ENCODE data around the gene KCNMA1.

The KCNMA1 gene

DNA sequence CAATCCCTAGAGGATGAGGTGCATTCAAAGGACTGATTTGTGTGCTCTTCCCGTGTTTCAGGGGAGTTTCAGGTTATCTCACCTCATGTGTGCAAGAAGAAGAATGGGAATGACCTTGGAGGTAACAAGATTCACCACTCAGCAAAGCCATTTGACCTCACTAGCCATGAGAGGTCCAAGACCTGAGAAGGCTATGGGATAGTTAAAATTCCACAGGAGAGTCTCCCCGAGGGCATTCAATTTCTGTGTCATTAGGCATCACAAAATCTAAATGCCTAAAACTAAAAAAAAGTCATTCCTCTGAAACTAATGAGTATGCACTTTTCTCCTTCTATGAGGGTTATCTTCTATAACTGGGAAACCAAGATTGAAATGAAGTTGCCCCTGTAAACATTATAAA lies 433.4 kb downstream of the KCNMA1 start:
- TF ChIP-seq FOXM1 (IDR thresholded peaks at IDR 0.05; ENCODE audit: borderline replicate concordance, low read depth) (no peak), NFIC (IDR thresholded peaks at IDR 0.05) (no peak), TCF12 (IDR thresholded peaks at IDR 0.05; ENCODE audit: low read depth) (no peak), RAD21 (IDR thresholded peaks at IDR 0.05; ENCODE audit: low read depth) (no peak), YY1 (IDR thresholded peaks at IDR 0.05; ENCODE audit: low read depth) (no peak), TEAD4 (IDR thresholded peaks at IDR 0.05) (no peak)
- TF ChIP-seq, protein P1, sequence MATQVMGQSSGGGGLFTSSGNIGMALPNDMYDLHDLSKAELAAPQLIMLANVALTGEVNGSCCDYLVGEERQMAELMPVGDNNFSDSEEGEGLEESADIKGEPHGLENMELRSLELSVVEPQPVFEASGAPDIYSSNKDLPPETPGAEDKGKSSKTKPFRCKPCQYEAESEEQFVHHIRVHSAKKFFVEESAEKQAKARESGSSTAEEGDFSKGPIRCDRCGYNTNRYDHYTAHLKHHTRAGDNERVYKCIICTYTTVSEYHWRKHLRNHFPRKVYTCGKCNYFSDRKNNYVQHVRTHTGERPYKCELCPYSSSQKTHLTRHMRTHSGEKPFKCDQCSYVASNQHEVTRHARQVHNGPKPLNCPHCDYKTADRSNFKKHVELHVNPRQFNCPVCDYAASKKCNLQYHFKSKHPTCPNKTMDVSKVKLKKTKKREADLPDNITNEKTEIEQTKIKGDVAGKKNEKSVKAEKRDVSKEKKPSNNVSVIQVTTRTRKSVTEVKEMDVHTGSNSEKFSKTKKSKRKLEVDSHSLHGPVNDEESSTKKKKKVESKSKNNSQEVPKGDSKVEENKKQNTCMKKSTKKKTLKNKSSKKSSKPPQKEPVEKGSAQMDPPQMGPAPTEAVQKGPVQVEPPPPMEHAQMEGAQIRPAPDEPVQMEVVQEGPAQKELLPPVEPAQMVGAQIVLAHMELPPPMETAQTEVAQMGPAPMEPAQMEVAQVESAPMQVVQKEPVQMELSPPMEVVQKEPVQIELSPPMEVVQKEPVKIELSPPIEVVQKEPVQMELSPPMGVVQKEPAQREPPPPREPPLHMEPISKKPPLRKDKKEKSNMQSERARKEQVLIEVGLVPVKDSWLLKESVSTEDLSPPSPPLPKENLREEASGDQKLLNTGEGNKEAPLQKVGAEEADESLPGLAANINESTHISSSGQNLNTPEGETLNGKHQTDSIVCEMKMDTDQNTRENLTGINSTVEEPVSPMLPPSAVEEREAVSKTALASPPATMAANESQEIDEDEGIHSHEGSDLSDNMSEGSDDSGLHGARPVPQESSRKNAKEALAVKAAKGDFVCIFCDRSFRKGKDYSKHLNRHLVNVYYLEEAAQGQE (IDR thresholded peaks at IDR 0.05; ENCODE audit: low read depth), result no peak

DNA sequence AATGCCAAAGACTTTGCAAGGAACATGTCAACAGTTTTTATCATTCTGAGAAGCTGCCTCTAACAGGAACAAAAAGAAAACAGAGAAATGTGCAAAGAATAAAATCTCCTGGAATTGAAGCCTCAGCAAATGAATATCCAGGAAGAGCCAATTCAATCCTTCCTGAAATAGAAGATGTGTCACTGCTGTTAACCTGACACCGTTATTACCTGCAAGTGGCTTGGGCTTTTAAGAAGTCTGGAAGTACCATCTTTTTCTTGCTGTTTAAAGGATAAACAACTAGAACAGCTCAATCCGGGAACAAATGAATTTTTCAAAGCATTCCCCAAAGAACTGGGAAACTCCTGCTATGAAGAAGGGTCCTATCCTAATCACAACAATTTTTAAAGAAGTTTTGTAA lies 434.8 kb downstream of the KCNMA1 start:
- TF ChIP-seq CEBPB (IDR thresholded peaks at IDR 0.05) (no peak), FOXM1 (IDR thresholded peaks at IDR 0.05; ENCODE audit: borderline replicate concordance, low read depth) (no peak), EP300 (IDR thresholded peaks at IDR 0.05; ENCODE audit: borderline replicate concordance) (no peak), CREB1 (IDR thresholded peaks at IDR 0.05; ENCODE audit: low read depth) (no peak), RAD21 (IDR thresholded peaks at IDR 0.05; ENCODE audit: low read depth) (no peak), TAF1 (IDR thresholded peaks at IDR 0.05; ENCODE audit: low read depth) (no peak)

DNA sequence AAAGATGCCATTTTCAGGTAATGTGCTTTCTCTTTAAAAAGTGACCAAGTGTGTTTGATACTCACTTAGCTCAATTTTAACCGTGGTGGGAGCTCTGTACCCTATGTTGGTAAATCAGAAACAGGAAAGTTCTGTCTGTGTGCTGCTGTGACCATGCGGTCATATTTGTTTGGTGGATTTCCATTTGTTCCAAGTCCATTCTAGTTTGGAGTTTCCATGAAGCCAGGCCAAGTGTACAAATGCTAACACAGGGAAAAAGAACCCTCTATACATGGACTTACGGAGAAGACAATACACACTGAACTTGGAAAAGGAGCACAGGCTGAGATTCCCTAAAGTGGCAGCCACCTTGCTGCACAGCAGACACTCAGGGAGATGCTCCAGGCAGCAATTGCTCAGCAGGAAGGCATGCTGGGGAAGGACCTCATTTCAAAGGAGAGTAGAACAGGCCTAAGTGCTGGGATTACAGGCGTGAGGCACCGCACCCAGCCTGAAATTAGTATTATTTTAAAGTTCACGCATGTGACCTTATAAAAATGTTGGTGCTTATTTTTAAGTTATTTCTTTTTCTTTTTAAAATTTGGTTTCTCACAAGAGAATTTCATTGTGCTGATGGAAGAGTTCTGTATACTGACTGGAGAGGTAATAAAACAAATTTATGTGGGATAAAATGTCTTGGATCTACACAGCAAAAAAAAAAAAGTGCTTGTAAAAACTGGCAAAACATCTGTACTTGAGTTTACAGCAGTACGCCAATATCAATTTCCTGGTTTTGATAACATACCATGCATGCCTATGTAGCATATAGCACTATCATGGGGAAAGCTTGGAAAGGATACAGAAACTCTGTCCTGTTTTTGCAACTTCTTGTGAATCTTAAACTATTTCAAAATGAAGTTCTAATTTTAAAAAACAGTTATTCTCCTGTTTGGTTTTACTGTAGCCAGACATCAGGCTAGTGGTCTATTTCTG lies 436.2 kb downstream of the KCNMA1 start:
- TF ChIP-seq YY1 (IDR thresholded peaks at IDR 0.05; ENCODE audit: low read depth), result no peak
- no peak for TF ChIP-seq TAF1 (IDR thresholded peaks at IDR 0.05; ENCODE audit: low read depth)
- TF ChIP-seq, protein P2, sequence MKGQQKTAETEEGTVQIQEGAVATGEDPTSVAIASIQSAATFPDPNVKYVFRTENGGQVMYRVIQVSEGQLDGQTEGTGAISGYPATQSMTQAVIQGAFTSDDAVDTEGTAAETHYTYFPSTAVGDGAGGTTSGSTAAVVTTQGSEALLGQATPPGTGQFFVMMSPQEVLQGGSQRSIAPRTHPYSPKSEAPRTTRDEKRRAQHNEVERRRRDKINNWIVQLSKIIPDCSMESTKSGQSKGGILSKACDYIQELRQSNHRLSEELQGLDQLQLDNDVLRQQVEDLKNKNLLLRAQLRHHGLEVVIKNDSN (IDR thresholded peaks at IDR 0.05), result no peak
- TF ChIP-seq TEAD4 (IDR thresholded peaks at IDR 0.05), result no peak
- no peak for TF ChIP-seq CREB1 (IDR thresholded peaks at IDR 0.05; ENCODE audit: low read depth)
- no peak for TF ChIP-seq RAD21 (IDR thresholded peaks at IDR 0.05; ENCODE audit: low read depth)
- no peak for TF ChIP-seq EGR1 (IDR thresholded peaks at IDR 0.05)
- no peak for TF ChIP-seq CEBPB (IDR thresholded peaks at IDR 0.05)
- TF ChIP-seq ZBTB7A (IDR thresholded peaks at IDR 0.05; ENCODE audit: low read depth), result no peak
- TF ChIP-seq NFIC (IDR thresholded peaks at IDR 0.05), result no peak
- no peak for TF ChIP-seq EP300 (IDR thresholded peaks at IDR 0.05; ENCODE audit: borderline replicate concordance)
- no peak for TF ChIP-seq FOXM1 (IDR thresholded peaks at IDR 0.05; ENCODE audit: borderline replicate concordance, low read depth)
- TF ChIP-seq, protein P3, sequence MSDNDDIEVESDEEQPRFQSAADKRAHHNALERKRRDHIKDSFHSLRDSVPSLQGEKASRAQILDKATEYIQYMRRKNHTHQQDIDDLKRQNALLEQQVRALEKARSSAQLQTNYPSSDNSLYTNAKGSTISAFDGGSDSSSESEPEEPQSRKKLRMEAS (IDR thresholded peaks at IDR 0.05), result no peak
- TF ChIP-seq, protein P1 (IDR thresholded peaks at IDR 0.05; ENCODE audit: low read depth), result no peak
- no peak for TF ChIP-seq TCF12 (IDR thresholded peaks at IDR 0.05; ENCODE audit: low read depth)

DNA sequence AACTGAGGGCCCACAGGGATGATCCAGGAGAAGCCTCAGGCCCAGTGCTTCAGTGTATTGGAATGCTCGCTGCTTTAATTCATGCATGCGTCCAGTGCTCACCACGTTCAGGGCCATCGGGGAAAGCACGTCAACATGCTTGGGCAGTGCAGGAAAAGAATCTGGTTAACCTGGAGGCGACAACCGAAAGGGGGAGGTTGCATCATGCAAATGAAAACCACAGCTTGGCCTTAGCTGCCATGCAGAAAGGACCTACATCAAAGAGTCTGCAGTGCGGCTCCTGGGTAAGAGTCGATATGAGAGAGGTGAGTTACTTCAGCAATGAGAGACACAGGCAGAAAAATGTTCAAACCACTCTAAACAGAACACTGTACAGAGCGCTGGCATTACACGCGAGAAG lies 440.1 kb downstream of the KCNMA1 start:
- TF ChIP-seq CREB1 (IDR thresholded peaks at IDR 0.05; ENCODE audit: low read depth) (no peak), RAD21 (IDR thresholded peaks at IDR 0.05; ENCODE audit: low read depth) (no peak), NFIC (IDR thresholded peaks at IDR 0.05) (no peak), ZBTB7A (IDR thresholded peaks at IDR 0.05; ENCODE audit: low read depth) (no peak), EGR1 (IDR thresholded peaks at IDR 0.05) (no peak), TCF12 (IDR thresholded peaks at IDR 0.05; ENCODE audit: low read depth) (no peak), EP300 (IDR thresholded peaks at IDR 0.05; ENCODE audit: borderline replicate concordance) (no peak), CEBPB (IDR thresholded peaks at IDR 0.05) (no peak), TAF1 (IDR thresholded peaks at IDR 0.05; ENCODE audit: low read depth) (no peak), YY1 (IDR thresholded peaks at IDR 0.05; ENCODE audit: low read depth) (no peak), FOXM1 (IDR thresholded peaks at IDR 0.05; ENCODE audit: borderline replicate concordance, low read depth) (no peak), TEAD4 (IDR thresholded peaks at IDR 0.05) (no peak)
- TF ChIP-seq, protein P2 (IDR thresholded peaks at IDR 0.05), result no peak
- TF ChIP-seq, protein P1 (IDR thresholded peaks at IDR 0.05; ENCODE audit: low read depth), result no peak
- TF ChIP-seq, protein P3 (IDR thresholded peaks at IDR 0.05), result no peak

Measured in Ishikawa (cell line).